GM12801 (cell line): ENCODE results near the gene SESN1.

ENCODE experiments used
- TF ChIP-seq, protein P1 (sequence below): IDR thresholded peaks from one replicate; pipeline ENCODE4 v1.5.1; 2011; ENCODE audit warnings: control low read depth; ENCODE audit not compliant: insufficient read length; ENCODE audit errors: extremely low read depth

SESN1 gene

DNA sequence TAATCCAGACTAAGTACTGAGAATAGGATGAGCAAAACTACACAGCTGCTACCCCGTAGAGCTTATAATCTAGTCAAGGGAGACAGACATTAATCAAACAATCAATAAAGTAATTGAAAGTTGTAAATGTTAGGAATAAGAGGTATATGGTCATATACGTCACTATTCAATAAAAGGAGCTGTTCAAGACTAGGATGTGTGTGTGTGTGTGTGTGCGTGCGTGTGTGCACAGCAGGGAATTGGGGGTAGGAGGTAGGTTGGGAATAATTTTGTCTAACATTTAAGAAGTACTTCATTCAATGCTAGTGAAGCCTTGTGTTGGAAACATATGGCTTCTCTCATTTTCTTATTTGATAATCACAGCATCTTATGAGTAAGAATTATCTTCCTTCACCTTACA is 41.8 kb downstream of the SESN1 start:
- TF ChIP-seq, protein P1, sequence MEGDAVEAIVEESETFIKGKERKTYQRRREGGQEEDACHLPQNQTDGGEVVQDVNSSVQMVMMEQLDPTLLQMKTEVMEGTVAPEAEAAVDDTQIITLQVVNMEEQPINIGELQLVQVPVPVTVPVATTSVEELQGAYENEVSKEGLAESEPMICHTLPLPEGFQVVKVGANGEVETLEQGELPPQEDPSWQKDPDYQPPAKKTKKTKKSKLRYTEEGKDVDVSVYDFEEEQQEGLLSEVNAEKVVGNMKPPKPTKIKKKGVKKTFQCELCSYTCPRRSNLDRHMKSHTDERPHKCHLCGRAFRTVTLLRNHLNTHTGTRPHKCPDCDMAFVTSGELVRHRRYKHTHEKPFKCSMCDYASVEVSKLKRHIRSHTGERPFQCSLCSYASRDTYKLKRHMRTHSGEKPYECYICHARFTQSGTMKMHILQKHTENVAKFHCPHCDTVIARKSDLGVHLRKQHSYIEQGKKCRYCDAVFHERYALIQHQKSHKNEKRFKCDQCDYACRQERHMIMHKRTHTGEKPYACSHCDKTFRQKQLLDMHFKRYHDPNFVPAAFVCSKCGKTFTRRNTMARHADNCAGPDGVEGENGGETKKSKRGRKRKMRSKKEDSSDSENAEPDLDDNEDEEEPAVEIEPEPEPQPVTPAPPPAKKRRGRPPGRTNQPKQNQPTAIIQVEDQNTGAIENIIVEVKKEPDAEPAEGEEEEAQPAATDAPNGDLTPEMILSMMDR, result no peak

GRCh38 chr6:109052018-109052651 is 42.5 kb downstream of the SESN1 start:
- TF ChIP-seq, protein P1, result no peak

GRCh38 chr6:109051301-109052017 is 43.2 kb downstream of the SESN1 start:
- TF ChIP-seq, protein P1, result no peak

DNA sequence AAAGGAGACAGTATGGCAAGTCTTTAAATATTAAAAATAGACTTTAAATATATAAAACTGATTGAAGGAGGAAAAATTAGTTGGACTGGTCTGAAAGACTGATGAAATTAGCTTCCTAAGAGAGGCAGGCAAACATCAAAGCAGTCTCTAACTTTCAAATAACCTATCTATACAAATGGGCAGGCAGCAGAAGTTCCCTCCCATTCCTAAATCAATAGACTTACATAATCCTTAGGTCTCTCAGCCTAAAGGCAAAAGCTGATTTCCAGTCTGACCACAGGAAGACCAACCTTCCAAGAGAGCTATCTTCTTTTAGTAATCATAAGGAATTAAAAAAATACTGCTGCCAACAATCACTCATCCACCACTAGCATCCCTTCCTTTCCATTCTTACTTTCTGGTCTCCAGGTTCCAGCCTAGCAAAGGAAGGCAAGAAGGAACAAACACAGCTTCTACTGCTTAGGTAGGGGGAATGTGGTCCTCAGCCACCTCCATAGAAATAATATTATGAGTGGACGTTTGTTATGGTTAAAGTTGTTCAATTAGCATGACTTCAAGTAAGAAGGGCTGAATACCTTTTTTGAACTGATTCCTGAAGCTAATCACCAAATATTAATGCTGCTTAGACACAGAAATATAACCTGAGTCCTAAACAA is 44.1 kb downstream of the SESN1 start:
- TF ChIP-seq, protein P1, result no peak

GRCh38 chr6:109050012-109050411 is 44.6 kb downstream of the SESN1 start:
- TF ChIP-seq, protein P1, result no peak

- TF ChIP-seq, protein P1, result no peak
These were observed 45.8 kb downstream of the SESN1 start for GRCh38 chr6:109048670-109049415.

GRCh38 chr6:109048176-109048575 is 46.5 kb downstream of the SESN1 start:
- TF ChIP-seq, protein P1, result no peak
